Retinal pigment epithelial cell (primary cell): ENCODE data around the gene LRCH1.

ENCODE experiments used
- DNase-seq: peaks from one replicate; pipeline ENCODE4 v3.0.0-alpha.2; 2010; ENCODE audit warnings: low read depth
- H3K4me3 ChIP-seq: 2 replicates; pipeline ENCODE4 v1.5.1; 2011; ENCODE audit warnings: mild to moderate bottlenecking, low read length, control low read depth, moderate library complexity
- CTCF ChIP-seq: conservative IDR thresholded peaks from 2 replicates; pipeline ENCODE4 v1.5.1; 2011; ENCODE audit warnings: low read depth, low read length, control low read depth, inconsistent platforms

The LRCH1 gene

GRCh38 chr13:46663206-46664037 is 110.5 kb downstream of the LRCH1 start:
- H3K4me3 ChIP-seq = no peak overlapping the region
- no peak for DNase-seq
- TF ChIP-seq CTCF = no peak

- DNase-seq = no peak
- H3K4me3 ChIP-seq = no peak overlapping the region
- TF ChIP-seq CTCF = no peak
These were observed 111.2 kb downstream of the LRCH1 start for GRCh38 chr13:46664195-46664594.

- DNase-seq = no peak
- H3K4me3 ChIP-seq = no peak overlapping the region
- TF ChIP-seq CTCF = no peak
These were observed 112.3 kb downstream of the LRCH1 start for GRCh38 chr13:46665248-46665632.

DNA sequence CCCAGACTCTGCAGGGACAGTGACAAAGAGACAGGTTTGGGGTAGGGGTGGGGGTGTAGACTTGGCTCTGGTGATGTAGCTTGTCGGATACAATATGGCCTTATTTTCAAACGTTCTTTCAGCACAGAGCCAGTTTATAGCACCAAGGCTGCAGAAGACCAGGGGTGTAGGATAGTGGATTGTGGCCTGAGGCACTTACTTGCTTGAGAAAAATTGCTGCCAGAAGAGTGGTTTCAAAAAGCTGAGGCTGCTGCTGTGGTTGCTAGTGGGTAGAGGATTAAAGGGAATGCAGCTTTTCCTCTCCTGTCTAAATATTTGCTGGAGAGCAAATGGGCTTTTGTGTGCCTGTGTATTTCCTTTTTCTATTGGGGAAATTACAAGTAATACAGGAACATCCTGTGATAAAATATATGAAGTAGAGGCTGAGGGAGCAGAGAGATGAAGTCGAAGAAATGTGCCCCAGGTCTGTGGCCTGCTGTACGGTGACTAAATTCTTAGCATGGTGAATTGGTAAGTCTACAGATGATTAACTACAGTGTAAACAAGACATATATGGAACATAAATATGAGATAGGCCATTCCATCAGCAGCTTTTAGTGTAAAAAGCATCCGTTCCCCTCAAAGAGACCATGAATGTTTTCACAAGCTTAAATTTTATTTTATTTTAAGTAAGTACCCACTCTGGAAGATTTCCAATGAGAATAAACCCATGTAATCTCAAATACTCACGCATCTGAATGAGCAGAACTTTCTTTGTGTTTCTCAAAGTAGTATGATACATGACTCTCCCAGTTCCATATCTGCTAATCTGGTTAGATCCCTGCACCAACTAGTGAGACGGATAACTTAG is 112.9 kb downstream of the LRCH1 start:
- DNase-seq = no peak
- TF ChIP-seq CTCF = no peak
- no peak overlapping the region for H3K4me3 ChIP-seq

DNA sequence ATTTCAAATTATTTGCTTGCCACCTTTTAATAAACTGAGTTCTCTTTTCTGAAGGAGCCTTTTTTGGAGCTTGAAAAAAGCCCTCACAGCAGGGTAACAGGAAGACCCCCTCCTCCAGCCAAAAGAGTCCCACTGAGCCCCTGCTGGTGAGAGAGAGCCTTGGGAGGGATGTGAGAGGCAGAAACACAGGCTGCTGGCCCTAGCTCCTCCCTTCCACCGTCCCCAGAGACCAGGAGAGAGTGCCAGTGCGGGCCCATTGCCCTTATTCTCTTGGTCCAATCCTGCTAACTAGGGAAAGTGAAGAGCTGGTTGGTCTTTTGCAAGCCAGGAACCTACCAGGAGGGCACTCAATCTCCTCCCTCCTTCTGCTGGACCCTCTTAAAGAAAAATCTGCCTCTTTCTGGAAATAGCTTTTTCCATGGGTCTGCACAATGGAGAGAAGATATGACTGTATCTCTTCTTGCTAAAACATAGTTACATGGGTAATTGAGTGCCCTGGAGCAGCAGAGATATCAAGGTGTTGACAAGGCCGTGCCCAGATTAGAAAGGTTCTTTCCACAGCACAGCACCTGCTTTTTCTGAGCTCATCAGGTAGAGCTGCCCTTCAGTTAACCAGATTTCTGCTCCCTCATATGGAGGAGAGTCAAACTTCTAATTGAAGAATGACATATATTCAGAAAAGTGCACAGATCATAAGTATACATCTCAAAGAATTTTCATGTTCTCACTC is 113.9 kb downstream of the LRCH1 start:
- TF ChIP-seq CTCF = no peak
- H3K4me3 ChIP-seq = no peak overlapping the region
- DNase-seq = no peak

DNA sequence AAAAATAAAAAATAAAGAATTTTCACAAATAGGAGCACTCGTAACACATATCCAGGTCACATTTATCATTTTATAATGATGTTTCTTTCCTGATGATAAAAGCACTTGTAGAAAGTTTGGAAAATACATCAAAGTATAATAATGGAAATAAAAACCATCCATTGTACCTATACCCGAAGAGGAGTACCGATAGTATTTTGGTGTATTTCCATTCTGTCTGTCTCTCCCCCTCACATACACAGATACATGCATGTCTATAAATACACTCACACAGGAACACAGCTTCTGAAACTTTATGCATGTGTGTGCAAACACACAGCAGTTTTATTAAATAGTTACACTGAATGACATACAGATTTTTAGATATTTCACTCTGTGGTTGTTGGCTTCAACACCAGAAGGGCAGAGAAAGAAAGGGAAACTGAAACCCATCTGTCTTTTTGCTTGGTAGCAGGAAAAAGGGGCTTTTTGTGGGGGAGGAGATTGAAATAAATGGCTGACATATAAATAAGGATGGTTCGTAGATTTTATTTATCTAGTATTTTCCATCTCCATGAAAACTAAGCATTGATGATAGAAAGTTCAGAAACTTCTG is 114.8 kb downstream of the LRCH1 start:
- no peak for TF ChIP-seq CTCF
- DNase-seq = no peak
- H3K4me3 ChIP-seq = no peak overlapping the region
